Activated CD8-positive, alpha-beta T cell treated with anti-CD3 and anti-CD28 coated beads, Interleukin-2, amount 10 ng/mL, durations not matched to agents 7 days and 5 days (primary cell): ENCODE measurements around the gene JUND. TPM values are rescaled to one million over a fixed set of nuclear protein-coding genes. Genes with fewer than 3 reads are reported as not detected.

Source experiments
- ATAC-seq: fragments of 150-1000 bp; cut with Tn5 transposase; one replicate; pipeline ENCODE4 v1.10.0; 2021; ENCODE audit warnings: moderate library complexity
- CTCF ChIA-PET: fragments of 350-600 bp; sonication (Branson Sonifier 250); formaldehyde crosslinking; loops from one replicate; lab custom pipeline; 2021; ENCODE audit warnings: antibody characterized with exemption; lab: Charles Lee
- POLR2A ChIA-PET: fragments of 350-600 bp; sonication (Branson Sonifier 250); formaldehyde crosslinking; loops from one replicate; lab custom pipeline; 2021; ENCODE audit warnings: antibody characterized with exemption; lab: Charles Lee
- DNase-seq: peaks from one replicate; pipeline ENCODE4 v3.0.0-alpha.2; 2020
- H3K27ac Mint-ChIP-seq: one replicate; pipeline ENCODE4 v1.8.0; 2021; ENCODE audit warnings: mild to moderate bottlenecking, mixed read lengths
- H3K27me3 Mint-ChIP-seq: one replicate; pipeline ENCODE4 v1.8.0; 2021; ENCODE audit warnings: low read depth, mixed read lengths
- H3K36me3 Mint-ChIP-seq: one replicate; pipeline ENCODE4 v1.8.0; 2021; ENCODE audit warnings: low read depth, mixed read lengths
- H3K4me1 Mint-ChIP-seq: one replicate; pipeline ENCODE4 v1.8.0; 2021; ENCODE audit warnings: low read depth, mixed read lengths
- H3K4me3 Mint-ChIP-seq: one replicate; pipeline ENCODE4 v1.8.0; 2021; ENCODE audit warnings: mild to moderate bottlenecking, mixed read lengths
- H3K9me3 Mint-ChIP-seq: one replicate; pipeline ENCODE4 v1.8.0; 2022; ENCODE audit warnings: mixed read lengths; ENCODE audit not compliant: insufficient read depth
- total RNA-seq, 2 experiments: library from RNA; stranded (reverse); gene quantifications; one replicate each; pipeline ENCODE4 v1.2.3, GENCODE V29; 2021

JUND gene
- total RNA-seq, 2 experiments from 2014 or later: 462 to 469 TPM

DNA sequence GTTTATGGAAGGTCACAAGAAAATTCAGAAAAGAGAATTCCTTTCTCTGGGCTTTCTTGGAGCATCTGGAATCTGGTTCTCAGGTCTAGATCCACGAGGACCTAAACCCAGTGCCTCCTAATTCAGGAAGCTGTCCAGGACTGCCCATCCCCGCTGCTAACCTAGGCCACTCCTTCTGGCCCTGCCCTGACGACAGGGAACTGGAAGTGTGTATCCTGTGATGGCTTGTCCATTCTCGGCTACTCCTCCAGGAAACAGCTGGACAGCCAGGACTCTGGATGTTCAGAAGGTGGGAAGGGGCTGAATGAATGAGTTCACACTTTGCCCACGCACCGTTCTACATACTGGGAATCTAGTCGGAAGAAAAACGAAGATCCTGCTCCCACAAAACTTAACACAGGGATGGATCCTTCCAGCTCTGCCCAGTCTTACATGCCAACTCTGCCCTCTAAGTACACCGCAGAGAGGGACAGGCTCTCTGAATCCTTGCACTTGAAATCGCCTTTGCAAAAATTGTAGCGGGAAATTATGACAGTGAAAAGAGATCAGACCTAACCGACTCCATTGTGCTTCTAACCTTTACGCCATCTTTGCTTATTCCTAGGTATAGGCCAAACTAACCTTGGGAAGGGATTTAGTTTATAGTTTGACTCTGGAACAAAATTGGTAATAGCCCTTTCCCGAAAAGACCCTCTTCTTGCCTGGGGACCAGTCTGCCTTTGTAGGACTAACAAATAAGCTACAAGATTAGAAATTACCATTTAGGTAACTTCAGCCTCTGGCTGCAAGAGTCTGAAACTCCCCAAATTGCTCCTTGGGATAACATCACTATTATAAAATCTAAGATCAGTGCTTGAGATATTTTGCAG is 39.7 kb upstream of the JUND start:
- ATAC-seq (no peak), DNase-seq (no peak)
- Mint-ChIP-seq H3K36me3 (peaks cover 40% of the 10 kb centered on the region), H3K4me3 (peak overlapping the region; percentile 92), H3K27ac (peak overlapping the region; percentile 93), H3K27me3 (no peaks in the 10 kb centered on the region), H3K9me3 (no peaks in the 10 kb centered on the region), H3K4me1 (peaks cover 66% of the 10 kb centered on the region)
- POLR2A ChIA-PET: interaction anchor here (0.7 to 17.3 kb wide), 13 partner anchors 8 to 103 kb away, joined by 3 to 647 read pairs (median 7); partner anchors contain the start of gene JUND
- CTCF ChIA-PET: interaction anchor here (1.2 to 13.8 kb wide), 10 partner anchors 10 to 89 kb away, joined by 4 to 464 read pairs (median 8); partner anchors contain the start of genes IQCN and JUND

- H3K27ac Mint-ChIP-seq: peak overlapping the region; percentile 95
- DNase-seq (no peak), ATAC-seq (no peak)
- H3K36me3 Mint-ChIP-seq: peaks cover 52% of the 10 kb centered on the region
- H3K9me3 Mint-ChIP-seq: no peaks in the 10 kb centered on the region
- ChIA-PET POLR2A (interaction anchor here (2.7 to 17.3 kb wide), 4 partner anchors 15 to 41 kb away, joined by 18 to 647 read pairs (median 72); partner anchors contain the start of gene JUND), CTCF (interaction anchor here (2.3 to 13.8 kb wide), 4 partner anchors 9 to 42 kb away, joined by 10 to 464 read pairs (median 27); partner anchors contain the start of genes IQCN and JUND)
- peaks cover 78% of the 10 kb centered on the region for H3K4me1 Mint-ChIP-seq
- H3K27me3 Mint-ChIP-seq: no peaks in the 10 kb centered on the region
- peak overlapping the region; percentile 54 for H3K4me3 Mint-ChIP-seq
These were observed 38.2 kb upstream of the JUND start for GRCh38 chr19:18319591-18320135.

DNA sequence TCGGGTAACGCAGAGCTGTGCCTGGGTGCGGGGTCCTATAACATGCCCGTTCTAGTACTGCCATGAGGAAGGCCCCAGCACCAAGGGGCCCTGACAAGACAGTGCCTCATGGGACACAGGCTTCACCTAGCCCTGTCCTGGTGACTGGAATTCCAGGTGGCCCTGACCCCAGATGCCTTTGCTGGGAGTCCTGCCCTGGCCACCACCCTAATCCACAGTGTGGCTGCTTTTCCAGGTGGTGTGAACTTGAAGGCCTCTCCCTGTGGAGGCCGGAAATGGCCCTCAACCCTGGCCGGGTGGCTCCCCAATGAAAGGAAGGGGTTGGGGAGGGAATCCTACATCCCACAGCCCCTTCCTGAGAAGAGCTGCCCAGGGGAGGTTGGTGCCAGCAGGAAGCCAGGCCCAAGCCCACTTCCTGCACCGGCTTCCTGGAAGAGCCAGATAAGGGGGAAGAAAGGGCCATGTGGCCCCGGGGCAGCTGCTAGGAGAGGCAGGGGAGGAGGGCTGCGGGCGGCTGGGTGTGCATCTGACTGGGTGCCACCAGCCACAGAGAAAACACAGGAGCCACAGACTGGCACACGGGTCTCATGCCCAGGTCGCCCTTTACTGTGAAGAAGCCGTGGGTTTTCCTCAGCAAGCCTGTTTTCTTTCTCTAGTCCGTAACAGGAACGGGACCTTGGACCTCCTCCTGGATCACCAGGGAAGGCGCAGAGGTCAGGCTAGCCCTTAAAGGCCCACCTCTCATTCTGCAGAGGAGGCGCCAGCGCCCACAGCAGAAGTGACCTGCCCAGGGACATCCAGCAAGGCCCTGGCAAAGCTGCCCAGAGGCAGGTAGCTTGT is 36.8 kb upstream of the JUND start:
- CTCF ChIA-PET: interaction anchor here (0.8 to 13.8 kb wide), 5 partner anchors 10 to 49 kb away, joined by 3 to 464 read pairs (median 10); partner anchors contain the start of genes IQCN and JUND
- H3K36me3 Mint-ChIP-seq: peaks cover 63% of the 10 kb centered on the region
- POLR2A ChIA-PET: interaction anchor here (0.6 to 17.3 kb wide), 7 partner anchors 10 to 39 kb away, joined by 3 to 647 read pairs (median 9); partner anchors contain the start of gene JUND
- no peaks in the 10 kb centered on the region for H3K9me3 Mint-ChIP-seq
- ATAC-seq (peak; percentile 52), DNase-seq (peak; percentile 67)
- peak overlapping the region; percentile 95 for H3K27ac Mint-ChIP-seq
- H3K4me3 Mint-ChIP-seq: peak overlapping the region; percentile 71
- H3K27me3 Mint-ChIP-seq: no peaks in the 10 kb centered on the region
- peaks cover 73% of the 10 kb centered on the region for H3K4me1 Mint-ChIP-seq

- ChIA-PET CTCF (interaction anchor here (1.3 to 13.8 kb wide), 2 partner anchors 9 to 35 kb away, joined by 5 to 464 read pairs; partner anchors contain the start of genes IQCN, JUND and LSM4), POLR2A (interaction anchor here (1.8 to 17.3 kb wide), 3 partner anchors 9 to 34 kb away, joined by 7 to 647 read pairs (median 10); partner anchors contain the start of genes JUND and LSM4)
- peaks cover 54% of the 10 kb centered on the region for H3K4me1 Mint-ChIP-seq
- ATAC-seq: no peak
- no peaks in the 10 kb centered on the region for H3K27me3 Mint-ChIP-seq
- no peak overlapping the region for H3K4me3 Mint-ChIP-seq
- peaks cover 58% of the 10 kb centered on the region for H3K36me3 Mint-ChIP-seq
- no peak for DNase-seq
- H3K27ac Mint-ChIP-seq: no peak overlapping the region
- no peaks in the 10 kb centered on the region for H3K9me3 Mint-ChIP-seq
These were observed 32.0 kb upstream of the JUND start for GRCh38 chr19:18313398-18313797.

DNA sequence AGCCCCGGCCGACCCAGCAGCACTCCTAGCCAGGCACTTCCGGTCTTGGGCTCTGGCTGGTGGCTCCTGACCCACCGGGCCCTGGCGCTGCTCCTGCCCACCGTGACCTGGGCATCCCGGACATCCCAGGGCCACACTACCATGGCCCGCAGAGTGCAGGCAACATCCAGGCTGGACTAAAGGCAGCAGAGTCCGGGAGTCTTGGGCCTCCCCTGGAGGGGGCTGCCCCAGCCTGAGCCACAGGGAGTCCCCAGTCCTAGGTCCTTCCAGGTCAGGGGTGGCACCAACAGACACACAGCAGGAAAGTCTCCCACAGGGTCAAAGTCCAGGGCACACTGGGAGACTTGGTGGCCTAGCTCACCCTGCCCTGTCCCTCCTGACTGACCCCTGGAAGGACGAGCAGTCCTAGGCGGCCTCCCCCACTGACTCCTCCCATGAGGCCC is 30.7 kb upstream of the JUND start:
- Mint-ChIP-seq H3K4me3 (no peak overlapping the region), H3K9me3 (no peaks in the 10 kb centered on the region), H3K36me3 (peaks cover 64% of the 10 kb centered on the region), H3K4me1 (peaks cover 51% of the 10 kb centered on the region), H3K27me3 (no peaks in the 10 kb centered on the region), H3K27ac (peak overlapping the region; percentile 70)
- ATAC-seq: no peak
- DNase-seq: no peak
- ChIA-PET POLR2A (interaction anchor here (1.2 to 17.3 kb wide), 3 partner anchors 23 to 33 kb away, joined by 3 to 647 read pairs (median 3); partner anchors contain the start of gene JUND), CTCF (interaction anchor here (1.3 to 13.8 kb wide), 2 partner anchors 10 to 34 kb away, joined by 4 to 464 read pairs; partner anchors contain the start of genes IQCN and JUND)

DNA sequence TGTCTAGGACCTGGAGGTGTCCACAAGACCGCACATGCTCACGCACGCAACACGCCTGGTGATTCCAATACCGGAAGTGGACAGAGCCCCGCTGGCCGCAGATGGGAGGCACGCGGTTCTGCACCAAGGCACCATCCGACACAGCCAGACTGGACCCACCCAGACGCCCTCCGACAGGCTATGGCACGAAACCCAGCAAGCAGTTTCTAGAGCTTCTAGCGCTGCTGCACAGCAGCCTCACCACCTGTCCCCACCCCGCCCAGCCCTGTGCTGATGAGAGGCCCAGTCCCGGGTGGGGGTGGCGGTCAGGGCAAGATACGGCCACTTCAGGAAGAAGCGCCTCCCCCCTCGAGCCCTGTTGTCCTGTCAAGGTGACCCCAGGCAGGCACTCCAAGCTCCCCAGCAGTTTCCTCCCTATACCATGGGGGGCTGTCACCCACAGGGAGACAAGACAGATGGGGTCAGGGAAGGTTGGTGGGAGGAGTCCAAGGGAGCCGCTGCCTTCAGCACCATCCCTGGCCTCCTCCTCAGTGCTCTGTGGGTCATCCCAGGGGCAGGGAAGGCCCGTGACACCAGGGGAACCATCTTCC is 30.2 kb upstream of the JUND start:
- CTCF ChIA-PET: interaction anchor here (1.3 to 13.8 kb wide), 2 partner anchors 10 to 34 kb away, joined by 4 to 464 read pairs; partner anchors contain the start of genes IQCN and JUND
- H3K4me3 Mint-ChIP-seq: no peak overlapping the region

DNA sequence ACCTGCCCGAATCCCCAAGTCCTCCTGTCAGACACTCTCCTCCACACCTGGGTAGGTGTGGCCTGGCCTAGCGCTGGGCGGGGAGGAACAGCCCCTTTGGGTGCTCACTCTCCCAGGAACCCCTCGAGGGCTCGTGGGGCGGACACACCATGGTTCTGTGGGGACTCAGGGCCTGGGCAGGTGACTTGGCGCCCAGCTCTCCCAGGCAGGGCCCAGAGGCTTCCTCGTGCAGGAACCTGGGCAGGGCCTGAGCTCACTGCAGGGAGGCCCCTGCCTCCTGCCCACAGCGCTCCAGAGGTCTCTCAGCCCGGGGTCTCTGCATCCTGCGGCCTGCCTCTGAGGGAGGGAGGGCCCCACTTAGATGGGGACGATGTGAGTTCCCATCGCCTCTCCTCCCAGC is 29.5 kb upstream of the JUND start:
- peaks cover 72% of the 10 kb centered on the region for H3K36me3 Mint-ChIP-seq
- ATAC-seq (no peak), DNase-seq (no peak)
- ChIA-PET POLR2A (interaction anchor here (1.2 to 17.3 kb wide), 5 partner anchors 10 to 32 kb away, joined by 3 to 647 read pairs (median 4); partner anchors contain the start of genes JUND and LSM4), CTCF (interaction anchor here (1.3 to 13.8 kb wide), 2 partner anchors 11 to 33 kb away, joined by 4 to 464 read pairs; partner anchors contain the start of genes IQCN and JUND)
- peak overlapping the region; percentile 52 for H3K27ac Mint-ChIP-seq
- no peaks in the 10 kb centered on the region for H3K9me3 Mint-ChIP-seq
- H3K4me3 Mint-ChIP-seq: no peak overlapping the region
- peaks cover 57% of the 10 kb centered on the region for H3K4me1 Mint-ChIP-seq
- no peaks in the 10 kb centered on the region for H3K27me3 Mint-ChIP-seq

More for the DNA sequence above, 30.2 kb upstream of the JUND start:
- no peak for ATAC-seq
- Mint-ChIP-seq H3K4me1 (peaks cover 55% of the 10 kb centered on the region), H3K27me3 (no peaks in the 10 kb centered on the region), H3K9me3 (no peaks in the 10 kb centered on the region), H3K36me3 (peaks cover 68% of the 10 kb centered on the region), H3K27ac (no peak overlapping the region)
- DNase-seq: no peak
- POLR2A ChIA-PET: interaction anchor here (1.2 to 17.3 kb wide), 4 partner anchors 9 to 33 kb away, joined by 3 to 647 read pairs (median 4); partner anchors contain the start of gene JUND

DNA sequence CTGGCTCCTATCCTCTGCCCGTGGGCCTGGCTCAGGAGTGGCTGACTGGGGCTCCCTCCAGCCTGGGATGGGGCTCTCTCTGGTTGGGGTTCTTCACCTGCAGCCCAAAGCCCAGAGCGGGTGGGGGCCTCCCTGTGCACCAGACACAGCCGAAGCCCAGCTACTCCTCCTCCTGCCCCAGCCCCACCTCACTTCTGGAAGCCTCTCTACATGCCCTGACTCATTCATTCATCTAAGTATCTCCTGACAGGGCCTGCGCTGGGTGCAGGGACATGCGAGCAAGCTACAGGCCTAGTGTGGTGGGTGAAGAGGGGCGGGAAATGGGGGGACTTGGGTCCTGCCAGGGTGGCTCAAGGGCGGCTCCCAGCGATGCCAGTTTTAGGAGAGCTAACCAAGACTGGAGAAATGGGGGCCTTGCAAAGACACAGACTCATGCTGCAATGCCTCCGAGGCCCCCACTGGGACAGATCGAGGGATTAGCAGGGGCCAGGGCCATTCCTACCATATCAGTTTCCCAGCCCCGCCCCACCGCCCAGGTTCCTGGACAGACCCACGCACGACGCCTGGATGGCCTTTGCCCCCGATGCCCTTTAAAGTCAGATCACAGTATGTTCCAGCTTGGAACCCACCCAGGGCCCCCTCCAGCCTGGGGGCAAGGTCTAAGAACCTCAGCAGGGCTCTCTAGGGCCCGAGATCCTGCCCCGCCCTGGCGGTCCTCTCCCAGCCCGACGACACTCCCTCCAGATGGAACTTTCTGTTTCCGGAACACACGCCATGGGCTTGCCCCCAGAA is 28.9 kb upstream of the JUND start:
- peak overlapping the region; percentile 52 for H3K27ac Mint-ChIP-seq
- peaks cover 72% of the 10 kb centered on the region for H3K36me3 Mint-ChIP-seq
- ChIA-PET POLR2A (interaction anchor here (0.6 to 17.3 kb wide), 4 partner anchors 10 to 892 kb away, joined by 4 to 647 read pairs (median 4); partner anchors contain the start of genes JUND and LSM4), CTCF (interaction anchor here (13.8 kb wide), 1 partner anchor 32 kb away, joined by 464 read pairs; the partner anchor contains the start of genes IQCN and JUND)
- no peak for DNase-seq
- no peaks in the 10 kb centered on the region for H3K27me3 Mint-ChIP-seq
- no peaks in the 10 kb centered on the region for H3K9me3 Mint-ChIP-seq
- no peak for ATAC-seq
- no peak overlapping the region for H3K4me3 Mint-ChIP-seq
- peaks cover 57% of the 10 kb centered on the region for H3K4me1 Mint-ChIP-seq

- H3K4me3 Mint-ChIP-seq: no peak overlapping the region
These were observed 28.2 kb upstream of the JUND start for GRCh38 chr19:18309525-18310064.

More at GRCh38 chr19:18309525-18310064, 28.2 kb upstream of the JUND start:
- no peaks in the 10 kb centered on the region for H3K9me3 Mint-ChIP-seq
- POLR2A ChIA-PET: interaction anchor here (1.2 to 17.3 kb wide), 4 partner anchors 8 to 31 kb away, joined by 5 to 647 read pairs (median 8); partner anchors contain the start of genes JUND and LSM4
- no peak overlapping the region for H3K27ac Mint-ChIP-seq
- ATAC-seq (no peak), DNase-seq (no peak)
- H3K27me3 Mint-ChIP-seq: no peaks in the 10 kb centered on the region
- peaks cover 73% of the 10 kb centered on the region for H3K36me3 Mint-ChIP-seq
- CTCF ChIA-PET: interaction anchor here (3.4 to 13.8 kb wide), 2 partner anchors 30 to 32 kb away, joined by 49 to 464 read pairs; partner anchors contain the start of genes IQCN and JUND
- peaks cover 58% of the 10 kb centered on the region for H3K4me1 Mint-ChIP-seq
